Measurements from ENCODE around the gene RNASE11.

RNASE11 gene

DNA sequence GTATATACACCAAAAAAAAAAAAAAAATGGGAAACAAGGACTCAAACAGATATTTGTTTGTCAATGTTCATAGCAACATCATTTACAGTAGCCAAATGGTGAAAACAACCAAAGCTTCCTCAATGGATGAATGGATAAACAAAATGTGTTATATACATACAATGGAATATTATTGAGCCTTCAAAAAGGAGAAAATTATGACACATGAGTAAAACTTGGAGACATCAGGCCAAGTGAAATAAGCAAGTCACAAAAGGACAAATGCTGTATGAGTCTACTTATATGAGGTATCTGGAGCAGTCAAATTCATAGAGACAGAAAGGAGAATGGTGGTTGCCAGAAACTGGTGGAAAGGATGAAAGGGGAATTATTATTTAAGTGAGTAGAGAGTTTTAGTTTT lies 34.8 kb downstream of the RNASE11 start:
- no peak for TF ChIP-seq POLR2A (IDR thresholded peaks at IDR 0.05; ENCODE audit: low read depth, low read length)
- DNase-seq (ENCODE audit: insufficient read length, low spot score) = no peak
- no peak for FAIRE-seq

DNA sequence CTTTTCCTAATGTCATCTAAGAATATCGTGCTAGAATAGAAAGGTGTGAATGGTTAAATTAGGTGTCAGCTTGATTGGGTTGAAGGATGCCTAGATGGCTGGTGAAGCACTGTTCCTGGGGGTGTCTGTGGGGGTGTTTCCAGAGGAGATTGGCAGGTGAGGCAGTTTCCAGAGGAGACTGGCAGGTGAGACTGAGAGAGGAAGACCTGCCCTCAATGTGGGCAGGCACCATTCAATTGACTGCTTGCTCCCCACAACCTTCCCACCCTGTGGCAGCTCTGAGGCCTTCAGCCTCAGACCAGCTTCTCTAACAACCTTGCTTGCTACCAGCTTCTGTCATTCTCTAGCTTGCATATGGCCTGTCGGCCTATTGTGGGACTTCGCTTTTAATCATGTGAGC lies 36.2 kb downstream of the RNASE11 start:
- TF ChIP-seq POLR2A (IDR thresholded peaks at IDR 0.05; ENCODE audit: low read depth, low read length) = no peak
- DNase-seq (ENCODE audit: insufficient read length, low spot score) (no peak), FAIRE-seq (no peak)

DNA sequence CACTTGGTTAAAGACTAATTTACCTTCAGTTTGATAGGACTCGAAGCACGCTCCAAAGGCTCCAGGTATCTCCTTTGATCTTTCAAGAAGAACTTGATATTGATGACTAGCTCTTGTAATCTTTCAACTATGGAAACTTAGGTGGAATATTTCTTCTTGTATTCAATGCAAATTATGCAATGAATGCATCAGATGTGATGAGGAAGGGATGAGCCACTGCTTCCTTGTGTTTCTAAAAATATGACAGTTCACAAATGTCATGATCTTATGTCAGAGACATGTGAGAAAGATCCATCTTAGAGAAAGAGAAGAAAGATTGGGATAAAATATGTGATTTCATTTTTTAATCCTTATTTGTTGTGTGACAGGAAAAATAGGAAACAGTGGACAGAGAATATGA lies 36.9 kb downstream of the RNASE11 start:
- DNase-seq (ENCODE audit: insufficient read length, low spot score) (no peak), FAIRE-seq (no peak)
- no peak for TF ChIP-seq POLR2A (IDR thresholded peaks at IDR 0.05; ENCODE audit: low read depth, low read length)

DNA sequence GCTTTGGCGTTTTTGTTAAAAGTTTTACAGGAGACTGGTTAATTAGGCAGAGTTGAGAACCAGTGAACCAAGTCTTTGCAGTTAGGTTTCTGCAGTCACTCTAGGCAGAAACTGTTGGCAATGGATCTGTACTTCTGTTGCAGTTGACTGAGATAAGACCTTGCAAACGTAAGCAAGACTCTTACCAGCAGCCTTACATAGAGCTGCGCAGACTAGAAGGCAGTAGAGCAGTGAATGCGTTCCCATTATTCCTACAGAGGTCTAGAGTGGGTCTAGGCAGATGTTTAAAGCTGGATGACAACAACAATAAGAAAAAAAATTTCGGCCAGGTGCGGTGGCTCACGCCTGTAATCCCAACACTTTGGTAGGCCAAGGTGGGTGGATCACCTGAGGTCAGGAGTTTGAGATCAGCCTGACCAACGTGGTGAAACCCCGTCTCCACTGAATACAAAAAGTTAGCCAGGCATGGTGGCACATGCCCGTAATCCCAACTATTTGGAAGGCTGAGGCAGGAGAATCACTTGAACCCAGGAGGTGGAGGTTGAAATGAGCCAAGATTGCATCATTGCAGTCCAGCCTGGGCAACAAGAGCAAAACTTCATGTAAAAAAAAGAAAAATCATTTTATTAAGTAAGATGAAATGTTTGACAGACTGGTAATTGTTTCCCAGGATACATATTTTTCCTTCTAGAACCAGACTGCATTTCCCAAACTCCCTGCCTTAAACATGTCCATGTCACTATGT lies 39.2 kb downstream of the RNASE11 start:
- no peak for TF ChIP-seq POLR2A (IDR thresholded peaks at IDR 0.05; ENCODE audit: low read depth, low read length)
- DNase-seq (ENCODE audit: insufficient read length, low spot score) (no peak), FAIRE-seq (no peak)

DNA sequence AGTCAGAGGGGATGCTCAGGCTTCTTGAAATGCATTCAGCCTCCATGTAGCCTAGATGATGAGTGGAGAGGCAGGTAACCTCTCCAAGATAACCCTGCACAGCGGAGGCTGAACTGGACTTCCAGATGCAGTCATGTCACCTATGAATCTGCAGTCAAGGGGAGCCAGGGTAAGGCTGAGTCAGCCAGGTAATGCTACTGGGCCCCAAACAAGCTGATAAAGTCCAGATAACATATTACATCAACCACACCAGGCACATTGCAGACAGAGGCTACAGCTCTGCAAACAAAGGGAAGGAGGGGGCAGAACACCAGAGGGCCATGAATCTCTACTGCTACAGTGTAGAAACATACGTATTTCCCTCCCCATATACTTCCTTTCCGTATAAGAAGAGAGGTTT lies 40.9 kb downstream of the RNASE11 start:
- FAIRE-seq (no peak), DNase-seq (ENCODE audit: insufficient read length, low spot score) (no peak)
- TF ChIP-seq POLR2A (IDR thresholded peaks at IDR 0.05; ENCODE audit: low read depth, low read length) = no peak

DNA sequence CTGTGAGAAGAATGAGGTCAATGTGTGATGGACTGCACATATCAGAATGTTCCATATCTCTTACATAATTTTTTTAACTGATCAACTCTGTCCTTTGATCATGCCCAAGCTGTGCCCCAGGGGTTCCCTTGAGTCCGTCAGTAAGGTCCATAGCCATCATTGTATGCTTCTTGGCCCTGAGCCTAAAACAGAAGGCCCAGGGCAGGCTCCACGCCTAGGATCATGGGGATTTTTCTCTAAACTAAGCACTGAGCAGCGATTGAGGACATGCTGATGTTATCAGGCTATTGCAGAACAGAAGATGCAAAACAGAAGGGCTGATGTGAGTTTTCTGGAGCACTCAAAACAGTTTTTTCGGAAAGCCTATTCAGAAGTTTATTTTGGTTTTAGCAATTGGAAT lies 47.9 kb downstream of the RNASE11 start:
- no peak for FAIRE-seq
- DNase-seq (ENCODE audit: insufficient read length, low spot score) = no peak
- no peak for TF ChIP-seq POLR2A (IDR thresholded peaks at IDR 0.05; ENCODE audit: low read depth, low read length)
